Suprapubic skin (tissue), 4 donors: ENCODE results near the gene GRID1.

Source experiments
- CTCF ChIP-seq, 2 donors: fragments of 200-600 bp in 1 of 2; fragments of 450-650 bp in 1 of 2; sonication (generic) in 1 of 2; IDR thresholded peaks; one replicate each; pipeline ENCODE4 v1.5.1; 2016 to 2019; ENCODE audit warnings: antibody characterized with exemption in 2 of 2, mild to moderate bottlenecking in 1 of 2, moderate library complexity in 1 of 2
- POLR2A ChIP-seq, 2 donors: fragments of 450-650 bp; IDR thresholded peaks; one replicate each; pipeline ENCODE4 v1.6.1; 2017; ENCODE audit warnings: antibody characterized with exemption in 2 of 2, mild to moderate bottlenecking in 2 of 2, moderate library complexity in 2 of 2
- POLR2AphosphoS5 ChIP-seq, 3 donors: sonication (generic); formaldehyde crosslinking; IDR thresholded peaks; one replicate each; pipeline ENCODE4 v1.6.1; 2017; ENCODE audit warnings: antibody characterized with exemption in 3 of 3

- no peak for TF ChIP-seq CTCF (IDR thresholded peaks at IDR 0.05)
- no peak for TF ChIP-seq POLR2A (IDR thresholded peaks at IDR 0.05)
- no peak for TF ChIP-seq POLR2AphosphoS5 (IDR thresholded peaks at IDR 0.05)
Observed at GRCh38 chr10:85614566-85614965, 752.0 kb downstream of the GRID1 start.
